Dedifferentiated amniotic fluid mesenchymal stem cell (primary cell): ENCODE measurements around the gene TMEM222.
"Not testable (repeated sequence)": the region's sequence is repeated elsewhere in the genome, so short reads cannot be mapped to it uniquely, and the experiment has no call there.

Experiments
- DNase-seq: peaks from one replicate; pipeline ENCODE4 v3.0.0-alpha.2; 2016; ENCODE audit errors: extremely low spot score

Gene TMEM222

GRCh38 chr1:27380224-27380623 lies 58.3 kb downstream of the TMEM222 start:
- no peak for DNase-seq

GRCh38 chr1:27380766-27381733 lies 59.1 kb downstream of the TMEM222 start:
- DNase-seq: no peak

- DNase-seq: no peak
Observed at GRCh38 chr1:27381969-27382762, 60.2 kb downstream of the TMEM222 start.

DNA sequence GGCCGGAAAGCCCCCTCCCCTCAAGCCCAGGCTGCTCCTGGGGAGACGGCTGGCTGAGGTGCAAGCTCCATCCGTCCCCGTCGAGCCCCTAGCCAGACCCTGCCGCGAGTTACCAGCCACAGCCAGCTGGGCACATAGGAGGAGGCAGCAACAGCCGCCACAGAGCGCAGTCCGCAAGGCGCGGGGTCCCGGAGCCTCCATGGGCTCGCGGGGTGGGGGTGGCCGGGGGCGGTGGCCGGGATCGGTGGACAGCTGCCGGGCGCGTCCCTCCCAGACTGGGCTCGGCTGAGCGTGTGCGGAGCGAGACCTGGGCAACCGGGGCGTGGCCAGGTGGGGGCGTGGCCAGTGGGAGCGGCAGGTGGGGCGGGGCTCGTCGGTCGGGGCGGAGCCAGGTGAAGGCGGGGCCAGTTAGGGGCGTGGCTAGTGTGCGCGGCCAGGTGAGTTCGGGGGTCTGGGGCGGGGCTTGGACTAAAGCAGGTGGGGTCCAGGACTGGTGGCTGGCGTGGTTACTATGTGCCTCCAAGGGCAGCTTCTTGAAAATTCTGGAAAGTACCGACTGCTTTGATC lies 61.2 kb downstream of the TMEM222 start, which contains the start of gene CD164L2:
TSS of gene CD164L2 (minus strand) at position 295 of the 567 bp plus-strand sequence. CDS start at position 201, 94 bp downstream.
- DNase-seq: no peak

DNA sequence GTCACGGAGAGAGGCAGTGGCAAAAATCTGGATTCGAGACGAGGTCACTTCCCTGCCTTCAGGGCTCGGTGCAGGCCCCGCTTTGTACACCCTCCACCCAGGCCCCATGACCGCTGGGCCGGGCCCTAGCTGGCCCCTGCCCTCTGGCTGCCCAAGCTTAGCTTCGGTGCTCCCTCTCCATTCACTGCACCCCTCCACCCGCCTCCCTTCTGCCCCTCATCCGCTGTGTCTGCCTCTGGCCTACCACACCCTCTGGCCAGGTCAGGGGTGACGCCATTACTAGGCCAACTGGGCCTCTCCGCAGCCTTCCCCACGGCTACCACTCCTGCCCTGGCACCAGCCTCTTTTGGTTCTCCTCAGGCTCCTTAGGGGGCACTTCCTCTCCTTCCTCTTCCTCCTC lies 61.7 kb downstream of the TMEM222 start:
- no peak for DNase-seq

DNA sequence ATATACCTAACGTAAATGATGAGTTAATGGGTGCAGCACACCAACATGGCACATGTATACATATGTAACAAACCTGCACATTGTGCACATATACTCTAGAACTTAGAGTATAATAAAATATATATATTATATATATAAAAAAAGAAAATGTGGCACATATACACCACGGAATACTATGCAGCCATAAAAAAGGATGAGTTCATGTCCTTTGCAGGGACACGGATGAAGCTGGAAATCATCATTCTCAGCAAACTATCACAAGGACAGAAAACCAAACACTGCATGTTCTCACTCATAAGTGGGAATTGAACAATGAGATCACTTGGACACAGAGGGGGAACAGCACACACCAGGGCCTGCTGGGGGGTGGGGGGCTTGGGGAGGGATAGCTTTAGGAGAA lies 62.8 kb downstream of the TMEM222 start:
- DNase-seq: not testable (repeated sequence)
